ENCODE measurements around the gene CFAP46.
A peak's percentile ranks its signal among the peaks of the same experiment; 100 is the strongest.
"Not testable (repeated sequence)": the region's sequence is repeated elsewhere in the genome, so short reads cannot be mapped to it uniquely, and the experiment has no call there.

CFAP46 gene

GRCh38 chr10:132898391-132899053, 43.8 kb downstream of the CFAP46 start:
- ATAC-seq = no peak

- peak in 1 of 2 donors; percentile 9 for ATAC-seq
Observed at GRCh38 chr10:132897516-132898381, 44.6 kb downstream of the CFAP46 start.

- ATAC-seq = not testable (repeated sequence)
Observed at GRCh38 chr10:132893786-132894185, 48.6 kb downstream of the CFAP46 start.

GRCh38 chr10:132893090-132893489, 49.3 kb downstream of the CFAP46 start:
- no peak for ATAC-seq

- no peak for ATAC-seq
Observed at GRCh38 chr10:132892004-132892403, 50.4 kb downstream of the CFAP46 start.

GRCh38 chr10:132891368-132891767, 51.0 kb downstream of the CFAP46 start:
- no peak for ATAC-seq

- ATAC-seq = no peak
Observed at GRCh38 chr10:132890301-132890700, 52.1 kb downstream of the CFAP46 start.

- ATAC-seq = no peak
Observed at GRCh38 chr10:132889556-132889955, 52.8 kb downstream of the CFAP46 start.

- ATAC-seq = no peak
Observed at GRCh38 chr10:132888898-132889490, 53.4 kb downstream of the CFAP46 start.

- ATAC-seq = not testable (repeated sequence)
Observed at GRCh38 chr10:132888446-132888845, 53.9 kb downstream of the CFAP46 start.

GRCh38 chr10:132886211-132887099, 55.9 kb downstream of the CFAP46 start:
- ATAC-seq = no peak

- ATAC-seq = no peak
Observed at GRCh38 chr10:132885451-132886210, 56.7 kb downstream of the CFAP46 start.

- ATAC-seq = no peak
Observed at GRCh38 chr10:132884691-132885271, 57.6 kb downstream of the CFAP46 start.

GRCh38 chr10:132884041-132884440, 58.3 kb downstream of the CFAP46 start:
- no peak for ATAC-seq

GRCh38 chr10:132883391-132883881, 58.9 kb downstream of the CFAP46 start:
- no peak for ATAC-seq

- no peak for ATAC-seq
Observed at GRCh38 chr10:132882069-132882951, 60.1 kb downstream of the CFAP46 start.

GRCh38 chr10:132881186-132881920, 61.0 kb downstream of the CFAP46 start:
- ATAC-seq = no peak

GRCh38 chr10:132880128-132880981, 62.0 kb downstream of the CFAP46 start:
- ATAC-seq = no peak
